Activated T-cell treated with anti-CD3 and anti-CD28 coated beads, Interleukin-2, amount 50 U/mL, for 4 hours (primary cell): ENCODE results near the gene IFNL4. TPM values are rescaled to one million over a fixed set of nuclear protein-coding genes. Genes with fewer than 3 reads are reported as not detected.
"Not testable (repeated sequence)": the region's sequence is repeated elsewhere in the genome, so short reads cannot be mapped to it uniquely, and the experiment has no call there.

ENCODE experiments used
- ATAC-seq, 2 donors: fragments of 200-7000 bp; cut with Tn5 transposase; one replicate each; pipeline ENCODE4 v1.10.0; 2021
- DNase-seq: peaks from one replicate; pipeline ENCODE4 v3.0.0-alpha.2; 2020
- H3K27me3 Mint-ChIP-seq: one replicate; pipeline ENCODE4 v1.8.0; 2021; ENCODE audit warnings: low read depth, mixed read lengths
- H3K36me3 Mint-ChIP-seq: one replicate; pipeline ENCODE4 v1.8.0; 2022; ENCODE audit warnings: mixed read lengths; ENCODE audit not compliant: insufficient read depth
- H3K4me1 Mint-ChIP-seq: one replicate; pipeline ENCODE4 v1.8.0; 2021; ENCODE audit warnings: low read depth, mixed read lengths
- H3K4me3 Mint-ChIP-seq: one replicate; pipeline ENCODE4 v1.8.0; 2021; ENCODE audit warnings: mild to moderate bottlenecking, moderate library complexity, mixed read lengths
- H3K9me3 Mint-ChIP-seq: one replicate; pipeline ENCODE4 v1.8.0; 2021; ENCODE audit warnings: mixed read lengths
- total RNA-seq, 3 donors: library from RNA; stranded (reverse); gene quantifications; one replicate each; pipeline ENCODE4 v1.2.1, GENCODE V29; 2021

The IFNL4 gene
- total RNA-seq: not detected

- Mint-ChIP-seq H3K27me3 (peaks cover 11% of the 10 kb centered on the region), H3K4me1 (peaks cover 3% of the 10 kb centered on the region), H3K4me3 (no peak within 1 kb of the TSS), H3K9me3 (no peaks in the 10 kb centered on the region), H3K36me3 (no peaks in the 10 kb centered on the region)
- DNase-seq (no peak), ATAC-seq (no peak)
These were observed at the start of gene IFNL4 for GRCh38 chr19:39248806-39249205. TSS of gene IFNL4 (minus strand) at chr19:39248856.

- H3K4me3 Mint-ChIP-seq: peak overlapping the region; percentile 45
- DNase-seq: peak; percentile 30
- H3K4me1 Mint-ChIP-seq: peaks cover 24% of the 10 kb centered on the region
- peaks cover 2% of the 10 kb centered on the region for H3K27me3 Mint-ChIP-seq
- H3K36me3 Mint-ChIP-seq: no peaks in the 10 kb centered on the region
- ATAC-seq: peak; percentile 80 to 85
- no peaks in the 10 kb centered on the region for H3K9me3 Mint-ChIP-seq
These were observed 49.4 kb upstream of the IFNL4 start for GRCh38 chr19:39297931-39298634.

GRCh38 chr19:39296906-39297305 lies 48.2 kb upstream of the IFNL4 start:
- DNase-seq: no peak
- Mint-ChIP-seq H3K36me3 (no peaks in the 10 kb centered on the region), H3K4me1 (peaks cover 24% of the 10 kb centered on the region), H3K9me3 (no peaks in the 10 kb centered on the region), H3K27me3 (peaks cover 2% of the 10 kb centered on the region), H3K4me3 (no peak overlapping the region)
- ATAC-seq: no peak

DNA sequence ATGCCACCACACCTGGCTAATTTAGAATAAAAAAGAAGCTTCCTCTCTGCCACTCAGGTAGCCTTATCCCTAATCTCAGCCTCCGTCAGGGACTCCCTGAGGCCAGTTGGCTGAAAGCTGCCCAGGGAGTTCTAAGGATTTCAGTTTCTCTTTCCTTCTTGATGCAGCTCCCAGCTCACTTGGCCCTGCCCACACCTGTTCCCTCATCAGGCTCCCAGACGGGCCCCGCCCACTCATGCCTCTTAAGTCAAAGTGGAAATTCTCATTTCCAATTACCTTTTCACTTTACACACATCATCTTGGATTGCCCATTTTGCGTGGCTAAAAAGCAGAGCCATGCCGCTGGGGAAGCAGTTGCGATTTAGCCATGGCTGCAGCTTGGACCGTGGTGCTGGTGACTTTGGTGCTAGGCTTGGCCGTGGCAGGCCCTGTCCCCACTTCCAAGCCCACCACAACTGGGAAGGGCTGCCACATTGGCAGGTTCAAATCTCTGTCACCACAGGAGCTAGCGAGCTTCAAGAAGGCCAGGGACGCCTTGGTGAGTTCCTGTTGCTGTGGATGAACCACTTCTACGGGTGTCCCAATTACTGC lies 47.5 kb upstream of the IFNL4 start, which contains the start of gene IFNL1:
IFNL1 (plus strand) TSS at position 353 of the 591 bp plus-strand sequence; CDS start at position 368, 15 bp downstream.
- H3K27me3 Mint-ChIP-seq: peaks cover 2% of the 10 kb centered on the region
- DNase-seq: no peak
- no peak for ATAC-seq
- no peaks in the 10 kb centered on the region for H3K36me3 Mint-ChIP-seq
- no peak within 1 kb of the TSS for H3K4me3 Mint-ChIP-seq
- no peaks in the 10 kb centered on the region for H3K9me3 Mint-ChIP-seq
- H3K4me1 Mint-ChIP-seq: peaks cover 24% of the 10 kb centered on the region

DNA sequence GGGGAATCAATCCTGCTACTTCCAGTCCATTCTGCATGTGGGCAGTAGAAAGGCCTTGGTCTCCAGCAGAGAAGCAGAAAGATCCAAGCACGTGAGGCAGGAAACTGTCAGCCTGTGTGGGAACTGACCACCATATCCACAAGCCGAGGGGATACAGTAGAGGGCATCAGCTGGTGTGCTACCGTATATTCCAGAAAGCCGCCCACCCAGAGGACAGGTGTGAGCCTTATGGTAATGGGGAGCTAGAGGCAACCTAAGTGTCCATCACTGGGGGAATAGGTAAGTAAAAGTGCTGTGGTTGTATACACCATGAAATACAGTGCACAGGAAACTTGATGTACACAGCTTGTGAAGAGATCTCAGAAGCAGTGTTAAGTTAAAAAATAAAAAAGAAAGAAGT lies 44.7 kb upstream of the IFNL4 start:
- ATAC-seq (no peak), DNase-seq (no peak)
- Mint-ChIP-seq H3K4me3 (no peak overlapping the region), H3K27me3 (peaks cover 6% of the 10 kb centered on the region), H3K9me3 (no peaks in the 10 kb centered on the region), H3K36me3 (no peaks in the 10 kb centered on the region), H3K4me1 (peaks cover 12% of the 10 kb centered on the region)

- peaks cover 2% of the 10 kb centered on the region for H3K36me3 Mint-ChIP-seq
- no peak overlapping the region for H3K4me3 Mint-ChIP-seq
- peaks cover 5% of the 10 kb centered on the region for H3K27me3 Mint-ChIP-seq
- DNase-seq: no peak
- peaks cover 4% of the 10 kb centered on the region for H3K9me3 Mint-ChIP-seq
- no peak for ATAC-seq
- no peaks in the 10 kb centered on the region for H3K4me1 Mint-ChIP-seq
These were observed 35.4 kb upstream of the IFNL4 start for GRCh38 chr19:39284032-39284431.

- Mint-ChIP-seq H3K9me3 (peaks cover 4% of the 10 kb centered on the region), H3K36me3 (peaks cover 2% of the 10 kb centered on the region), H3K4me3 (no peak overlapping the region), H3K27me3 (peaks cover 5% of the 10 kb centered on the region), H3K4me1 (no peaks in the 10 kb centered on the region)
- ATAC-seq: no peak
- DNase-seq: no peak
These were observed 33.4 kb upstream of the IFNL4 start for GRCh38 chr19:39282021-39282420.

DNA sequence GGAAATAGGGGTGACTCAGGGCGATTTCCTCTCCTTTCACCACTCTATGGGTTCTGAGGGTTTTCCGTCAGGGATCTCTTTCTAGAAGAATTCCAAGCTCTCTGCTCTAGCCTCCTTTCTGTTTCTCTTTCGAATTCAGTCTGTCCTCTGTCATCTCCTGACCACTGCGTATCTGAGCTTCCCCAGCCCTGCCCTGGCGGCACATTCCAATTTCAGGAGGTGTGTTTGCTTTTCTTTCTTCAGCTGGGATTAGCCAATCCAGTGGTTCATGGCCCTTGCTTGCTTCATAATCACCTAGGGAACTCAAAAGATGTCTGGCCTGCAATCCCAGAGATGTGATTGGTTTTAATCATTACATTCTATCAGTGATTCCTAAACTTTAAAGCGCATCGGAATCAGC lies 28.9 kb upstream of the IFNL4 start:
- peaks cover 8% of the 10 kb centered on the region for H3K27me3 Mint-ChIP-seq
- DNase-seq (no peak), ATAC-seq (no peak)
- H3K9me3 Mint-ChIP-seq: no peaks in the 10 kb centered on the region
- no peak overlapping the region for H3K4me3 Mint-ChIP-seq
- H3K36me3 Mint-ChIP-seq: peaks cover 2% of the 10 kb centered on the region
- no peaks in the 10 kb centered on the region for H3K4me1 Mint-ChIP-seq

GRCh38 chr19:39276740-39277139 lies 28.1 kb upstream of the IFNL4 start:
- DNase-seq (no peak), ATAC-seq (no peak)
- Mint-ChIP-seq H3K4me1 (no peaks in the 10 kb centered on the region), H3K27me3 (peaks cover 8% of the 10 kb centered on the region), H3K36me3 (no peaks in the 10 kb centered on the region), H3K9me3 (no peaks in the 10 kb centered on the region), H3K4me3 (no peak overlapping the region)

GRCh38 chr19:39275578-39275977 lies 26.9 kb upstream of the IFNL4 start:
- Mint-ChIP-seq H3K27me3 (peaks cover 9% of the 10 kb centered on the region), H3K4me1 (no peaks in the 10 kb centered on the region), H3K4me3 (no peak overlapping the region), H3K36me3 (no peaks in the 10 kb centered on the region), H3K9me3 (no peaks in the 10 kb centered on the region)
- no peak for ATAC-seq
- DNase-seq: no peak

DNA sequence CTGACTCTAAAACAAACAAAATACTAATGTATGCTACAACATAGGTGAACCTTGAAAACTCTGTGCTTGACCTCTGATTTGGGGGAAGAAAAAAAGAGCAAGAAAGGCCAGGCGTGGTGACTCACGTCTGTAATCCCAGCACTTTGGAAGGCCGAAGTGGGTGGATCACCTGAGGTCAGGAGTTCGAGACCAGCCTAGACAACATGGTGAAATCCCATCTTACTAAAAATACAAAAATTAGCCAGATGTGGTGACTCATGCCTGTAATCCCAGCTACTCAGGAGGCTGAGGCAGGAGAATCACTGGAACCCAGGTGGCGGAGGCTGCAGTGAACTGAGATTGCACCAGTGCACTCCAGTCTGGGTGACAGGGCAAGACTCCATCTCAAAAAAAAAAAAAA lies 25.2 kb upstream of the IFNL4 start:
- H3K27me3 Mint-ChIP-seq: peaks cover 14% of the 10 kb centered on the region
- not testable (repeated sequence) for H3K4me1 Mint-ChIP-seq, H3K36me3 Mint-ChIP-seq, H3K9me3 Mint-ChIP-seq, H3K4me3 Mint-ChIP-seq, DNase-seq, ATAC-seq

- H3K9me3 Mint-ChIP-seq: no peaks in the 10 kb centered on the region
- H3K27me3 Mint-ChIP-seq: peaks cover 19% of the 10 kb centered on the region
- no peaks in the 10 kb centered on the region for H3K4me1 Mint-ChIP-seq
- ATAC-seq (no peak), DNase-seq (no peak)
- no peaks in the 10 kb centered on the region for H3K36me3 Mint-ChIP-seq
- no peak overlapping the region for H3K4me3 Mint-ChIP-seq
These were observed 21.6 kb upstream of the IFNL4 start for GRCh38 chr19:39270036-39270871.

GRCh38 chr19:39269369-39269768 lies 20.7 kb upstream of the IFNL4 start:
- DNase-seq, H3K4me1 Mint-ChIP-seq, H3K36me3 Mint-ChIP-seq, H3K4me3 Mint-ChIP-seq, H3K9me3 Mint-ChIP-seq, ATAC-seq: not testable (repeated sequence)
- peaks cover 25% of the 10 kb centered on the region for H3K27me3 Mint-ChIP-seq

GRCh38 chr19:39268531-39269223 lies 20.0 kb upstream of the IFNL4 start:
- H3K9me3 Mint-ChIP-seq, H3K4me1 Mint-ChIP-seq, H3K36me3 Mint-ChIP-seq, ATAC-seq, DNase-seq, H3K4me3 Mint-ChIP-seq: not testable (repeated sequence)
- peaks cover 29% of the 10 kb centered on the region for H3K27me3 Mint-ChIP-seq
